HEK293 (cell line): ENCODE measurements around the gene FSTL4.

Experiments
- PRDM10 ChIP-seq: fragments of 450-650 bp; formaldehyde crosslinking; IDR thresholded peaks from 2 replicates; pipeline ENCODE4 v1.5.1; 2016; ENCODE audit warnings: missing biosample characterization, missing genetic modification characterization
- TRIM28 ChIP-seq: IDR thresholded peaks from 2 replicates; pipeline ENCODE4 v1.6.1; 2011; ENCODE audit warnings: low read length, control low read depth, borderline replicate concordance
- ZBTB49 ChIP-seq: fragments of 450-650 bp; formaldehyde crosslinking; IDR thresholded peaks from 2 replicates; pipeline ENCODE4 v1.5.1; 2016; ENCODE audit warnings: missing biosample characterization, missing genetic modification characterization, low read depth
- ZNF112 ChIP-seq: fragments of 450-650 bp; formaldehyde crosslinking; IDR thresholded peaks from 2 replicates; pipeline ENCODE4 v1.5.0; 2017; ENCODE audit warnings: missing biosample characterization, missing genetic modification characterization
- ZNF121 ChIP-seq: fragments of 450-650 bp; formaldehyde crosslinking; IDR thresholded peaks from 2 replicates; pipeline ENCODE4 v1.5.1; 2016; ENCODE audit warnings: missing biosample characterization, missing genetic modification characterization
- ZNF140 ChIP-seq: fragments of 450-650 bp; formaldehyde crosslinking; IDR thresholded peaks from 2 replicates; pipeline ENCODE4 v1.5.1; 2016; ENCODE audit warnings: missing biosample characterization, missing genetic modification characterization
- ZNF174 ChIP-seq: fragments of 450-650 bp; formaldehyde crosslinking; IDR thresholded peaks from 2 replicates; pipeline ENCODE4 v1.5.0; 2017; ENCODE audit warnings: missing biosample characterization, mild to moderate bottlenecking, missing genetic modification characterization
- ZNF580 ChIP-seq: fragments of 450-650 bp; formaldehyde crosslinking; IDR thresholded peaks from 2 replicates; pipeline ENCODE4 v1.5.1; 2016; ENCODE audit warnings: missing biosample characterization, missing genetic modification characterization
- ZNF624 ChIP-seq: fragments of 450-650 bp; formaldehyde crosslinking; IDR thresholded peaks from 2 replicates; pipeline ENCODE4 v1.5.1; 2017; ENCODE audit warnings: missing biosample characterization, missing genetic modification characterization
- ZNF660 ChIP-seq: fragments of 450-650 bp; IDR thresholded peaks from 2 replicates; pipeline ENCODE4 v1.5.1; 2018; ENCODE audit warnings: missing biosample characterization, mild to moderate bottlenecking, missing genetic modification characterization
- ZNF707 ChIP-seq: fragments of 450-650 bp; formaldehyde crosslinking; IDR thresholded peaks from 2 replicates; pipeline ENCODE4 v1.5.1; 2016; ENCODE audit warnings: missing biosample characterization, missing genetic modification characterization
- ZNF830 ChIP-seq: fragments of 450-650 bp; IDR thresholded peaks from 2 replicates; pipeline ENCODE4 v1.5.0; 2018; ENCODE audit warnings: missing biosample characterization, missing genetic modification characterization, low read depth, mild to moderate bottlenecking, moderate library complexity
- TF ChIP-seq, protein P1 (sequence below): fragments of 450-650 bp; formaldehyde crosslinking; IDR thresholded peaks from 2 replicates; pipeline ENCODE4 v1.5.1; 2016; ENCODE audit warnings: missing biosample characterization, missing genetic modification characterization
- TF ChIP-seq, protein P2 (sequence below): fragments of 450-650 bp; formaldehyde crosslinking; IDR thresholded peaks from 2 replicates; pipeline ENCODE4 v1.5.1; 2016; ENCODE audit warnings: missing biosample characterization, missing genetic modification characterization

- TF ChIP-seq, protein P1, sequence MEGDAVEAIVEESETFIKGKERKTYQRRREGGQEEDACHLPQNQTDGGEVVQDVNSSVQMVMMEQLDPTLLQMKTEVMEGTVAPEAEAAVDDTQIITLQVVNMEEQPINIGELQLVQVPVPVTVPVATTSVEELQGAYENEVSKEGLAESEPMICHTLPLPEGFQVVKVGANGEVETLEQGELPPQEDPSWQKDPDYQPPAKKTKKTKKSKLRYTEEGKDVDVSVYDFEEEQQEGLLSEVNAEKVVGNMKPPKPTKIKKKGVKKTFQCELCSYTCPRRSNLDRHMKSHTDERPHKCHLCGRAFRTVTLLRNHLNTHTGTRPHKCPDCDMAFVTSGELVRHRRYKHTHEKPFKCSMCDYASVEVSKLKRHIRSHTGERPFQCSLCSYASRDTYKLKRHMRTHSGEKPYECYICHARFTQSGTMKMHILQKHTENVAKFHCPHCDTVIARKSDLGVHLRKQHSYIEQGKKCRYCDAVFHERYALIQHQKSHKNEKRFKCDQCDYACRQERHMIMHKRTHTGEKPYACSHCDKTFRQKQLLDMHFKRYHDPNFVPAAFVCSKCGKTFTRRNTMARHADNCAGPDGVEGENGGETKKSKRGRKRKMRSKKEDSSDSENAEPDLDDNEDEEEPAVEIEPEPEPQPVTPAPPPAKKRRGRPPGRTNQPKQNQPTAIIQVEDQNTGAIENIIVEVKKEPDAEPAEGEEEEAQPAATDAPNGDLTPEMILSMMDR (tag by site-specific recombination), result no peak
- TF ChIP-seq ZNF830 (tag by site-specific recombination) (no peak), ZNF121 (tag by site-specific recombination) (no peak), ZNF624 (tag by site-specific recombination) (no peak), TRIM28 (no peak), ZNF580 (no peak), ZNF140 (tag by site-specific recombination) (no peak), PRDM10 (tag by site-specific recombination) (no peak), ZNF112 (tag by site-specific recombination) (no peak), ZNF707 (tag by site-specific recombination) (no peak), ZNF660 (tag by site-specific recombination) (no peak), ZNF174 (tag by site-specific recombination) (no peak), ZBTB49 (tag by site-specific recombination) (no peak)
- TF ChIP-seq, protein P2, sequence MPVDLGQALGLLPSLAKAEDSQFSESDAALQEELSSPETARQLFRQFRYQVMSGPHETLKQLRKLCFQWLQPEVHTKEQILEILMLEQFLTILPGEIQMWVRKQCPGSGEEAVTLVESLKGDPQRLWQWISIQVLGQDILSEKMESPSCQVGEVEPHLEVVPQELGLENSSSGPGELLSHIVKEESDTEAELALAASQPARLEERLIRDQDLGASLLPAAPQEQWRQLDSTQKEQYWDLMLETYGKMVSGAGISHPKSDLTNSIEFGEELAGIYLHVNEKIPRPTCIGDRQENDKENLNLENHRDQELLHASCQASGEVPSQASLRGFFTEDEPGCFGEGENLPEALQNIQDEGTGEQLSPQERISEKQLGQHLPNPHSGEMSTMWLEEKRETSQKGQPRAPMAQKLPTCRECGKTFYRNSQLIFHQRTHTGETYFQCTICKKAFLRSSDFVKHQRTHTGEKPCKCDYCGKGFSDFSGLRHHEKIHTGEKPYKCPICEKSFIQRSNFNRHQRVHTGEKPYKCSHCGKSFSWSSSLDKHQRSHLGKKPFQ (tag by site-specific recombination), result no peak
Measured at GRCh38 chr5:133638436-133638835, 26.1 kb upstream of the FSTL4 start.
